ENCODE results near the gene SSMEM1.
A peak's percentile ranks its signal among the peaks of the same experiment; 100 is the strongest.

Gene SSMEM1

DNA sequence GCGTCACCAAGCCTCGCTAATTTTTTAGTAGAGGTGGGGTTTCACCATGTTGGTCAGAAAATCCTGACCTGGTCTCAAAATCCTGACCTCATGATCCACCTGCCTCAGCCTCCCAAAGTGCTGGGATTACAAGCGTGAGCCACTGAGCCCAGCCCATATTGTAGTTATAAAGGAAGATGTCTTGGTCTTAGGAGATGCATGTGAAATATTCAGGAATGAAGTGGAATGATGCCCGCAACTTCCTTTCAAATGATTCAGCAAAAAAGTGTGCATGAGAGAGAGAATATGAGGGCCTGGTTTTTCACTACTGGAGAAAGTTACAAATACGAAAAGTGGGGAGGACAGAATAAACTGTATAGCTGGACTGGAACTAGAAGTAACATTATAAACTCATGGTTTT is 18.3 kb upstream of the SSMEM1 start:
- Histone ChIP-seq H3K4me3 (ENCODE audit: insufficient read depth in 1 of 2, low read depth in 1 of 2, low read length in 2 of 2) (no peak overlapping the region), H3K36me3 (ENCODE audit: control insufficient read depth in 1 of 2, insufficient read depth in 2 of 2, low read depth in 1 of 2, low read length in 2 of 2) (peaks cover 5 to 43% of the 10 kb centered on the region in 2 experiments), H4K8ac (ENCODE audit: low read length) (no peak overlapping the region), H3K4me1 (ENCODE audit: control insufficient read depth, insufficient read depth, low read depth, low read length) (no peaks in the 10 kb centered on the region), H3K4me2 (ENCODE audit: low read length, poor library complexity, severe bottlenecking) (no peak overlapping the region), H3K23ac (ENCODE audit: low read length in 2 of 2) (no peak overlapping the region), H3K14ac (ENCODE audit: low read length in 2 of 2) (no peak overlapping the region), H2BK12ac (ENCODE audit: low read length in 2 of 2) (no peak overlapping the region), H3K9ac (ENCODE audit: low read length) (no peak overlapping the region), H3K79me1 (replicated peaks; ENCODE audit: low read length, poor library complexity, severe bottlenecking) (peaks cover 9% of the 10 kb centered on the region), H3K18ac (ENCODE audit: low read depth in 1 of 2, low read length in 2 of 2) (no peak overlapping the region), H3K4ac (ENCODE audit: low read depth in 1 of 2, low read length in 2 of 2) (no peak overlapping the region), H2BK5ac (ENCODE audit: low read depth, low read length, poor library complexity, severe bottlenecking) (no peak overlapping the region), H3K27me3 (ENCODE audit: control insufficient read depth in 1 of 2, insufficient read depth in 1 of 2, low read length in 2 of 2) (no peaks in the 10 kb centered on the region), H2AK5ac (ENCODE audit: low read length, severe bottlenecking) (no peak overlapping the region), H4K91ac (ENCODE audit: low read length) (no peak overlapping the region), H2BK120ac (ENCODE audit: low read depth, low read length) (peak overlapping the region; percentile 19), H3K27ac (ENCODE audit: low read length, poor library complexity, severe bottlenecking) (no peak overlapping the region), H2BK15ac (ENCODE audit: low read depth, poor library complexity, severe bottlenecking) (no peak overlapping the region), H3K9me3 (ENCODE audit: control insufficient read depth, low read length) (no peaks in the 10 kb centered on the region), H2AFZ (ENCODE audit: low read depth, low read length) (no peak overlapping the region)
- WGBS, result 74% methylated on average over 2 of the region's 5 CpGs
- peak; percentile 34 for DNase-seq

DNA sequence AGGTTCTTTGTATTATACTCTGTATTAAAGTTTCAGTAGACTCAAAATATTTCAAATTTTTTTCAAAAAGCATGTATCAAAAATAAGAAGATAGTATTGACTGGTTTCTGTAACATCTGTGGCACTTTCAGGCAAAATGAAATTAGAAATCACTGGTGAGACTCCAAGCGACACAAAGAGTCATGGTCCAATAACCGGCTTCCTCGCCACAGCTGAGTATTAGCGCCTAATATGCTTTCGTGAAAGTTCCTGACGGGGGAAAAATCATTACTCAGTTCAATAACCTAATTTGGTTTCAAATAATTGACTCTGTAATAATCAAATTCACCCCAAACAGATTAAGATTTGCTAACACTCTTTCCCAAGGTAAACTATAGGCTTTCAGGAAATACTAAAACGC is 15.9 kb upstream of the SSMEM1 start:
- Histone ChIP-seq H2BK120ac (ENCODE audit: low read depth, low read length) (no peak overlapping the region), H3K36me3 (ENCODE audit: control insufficient read depth in 1 of 2, insufficient read depth in 2 of 2, low read depth in 1 of 2, low read length in 2 of 2) (peaks cover 3 to 41% of the 10 kb centered on the region in 2 experiments), H3K9ac (ENCODE audit: low read length) (no peak overlapping the region), H3K27me3 (ENCODE audit: control insufficient read depth in 1 of 2, insufficient read depth in 1 of 2, low read length in 2 of 2) (no peaks in the 10 kb centered on the region), H3K14ac (ENCODE audit: low read length in 2 of 2) (no peak overlapping the region), H2AK5ac (ENCODE audit: low read length, severe bottlenecking) (no peak overlapping the region), H4K91ac (ENCODE audit: low read length) (no peak overlapping the region), H3K9me3 (ENCODE audit: control insufficient read depth, low read length) (no peaks in the 10 kb centered on the region), H4K8ac (ENCODE audit: low read length) (no peak overlapping the region), H3K4me3 (ENCODE audit: insufficient read depth in 1 of 2, low read depth in 1 of 2, low read length in 2 of 2) (no peak overlapping the region), H3K4me1 (ENCODE audit: control insufficient read depth, insufficient read depth, low read depth, low read length) (no peaks in the 10 kb centered on the region), H2BK12ac (ENCODE audit: low read length in 2 of 2) (no peak overlapping the region), H3K23ac (ENCODE audit: low read length in 2 of 2) (no peak overlapping the region), H3K4me2 (ENCODE audit: low read length, poor library complexity, severe bottlenecking) (no peak overlapping the region), H3K27ac (ENCODE audit: low read length, poor library complexity, severe bottlenecking) (no peak overlapping the region), H2AFZ (ENCODE audit: low read depth, low read length) (no peak overlapping the region), H3K79me1 (replicated peaks; ENCODE audit: low read length, poor library complexity, severe bottlenecking) (peaks cover 4% of the 10 kb centered on the region), H3K4ac (ENCODE audit: low read depth in 1 of 2, low read length in 2 of 2) (no peak overlapping the region), H2BK5ac (ENCODE audit: low read depth, low read length, poor library complexity, severe bottlenecking) (no peak overlapping the region), H2BK15ac (ENCODE audit: low read depth, poor library complexity, severe bottlenecking) (no peak overlapping the region), H3K18ac (ENCODE audit: low read depth in 1 of 2, low read length in 2 of 2) (no peak overlapping the region)
- DNase-seq, result no peak
- WGBS, result 99% methylated on average over 7 of the region's 7 CpGs

DNA sequence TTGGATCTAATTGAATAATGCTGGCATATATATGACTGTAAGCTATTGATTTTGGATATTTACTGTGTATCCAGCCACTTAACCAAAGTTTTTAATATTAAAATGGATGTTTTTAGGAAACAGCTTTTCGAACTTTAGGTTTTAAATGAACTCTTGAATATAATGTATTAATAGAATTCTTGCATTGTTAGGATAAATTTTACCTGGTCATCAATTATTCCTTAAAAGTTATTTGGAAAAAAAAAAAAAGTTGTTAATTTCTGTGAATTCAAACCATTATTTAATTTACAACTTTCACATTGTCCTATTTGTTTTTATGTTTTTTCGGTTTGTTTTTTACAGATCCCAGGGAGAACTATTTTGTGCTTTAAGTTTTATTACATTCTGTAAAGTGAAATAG is 12.3 kb upstream of the SSMEM1 start:
- DNase-seq, result no peak
- Histone ChIP-seq H3K36me3 (ENCODE audit: control insufficient read depth in 1 of 2, insufficient read depth in 2 of 2, low read depth in 1 of 2, low read length in 2 of 2) (peaks cover 3 to 65% of the 10 kb centered on the region in 2 experiments), H3K4me3 (ENCODE audit: insufficient read depth in 1 of 2, low read depth in 1 of 2, low read length in 2 of 2) (no peak overlapping the region), H3K27ac (ENCODE audit: low read length, poor library complexity, severe bottlenecking) (no peak overlapping the region), H2AFZ (ENCODE audit: low read depth, low read length) (no peak overlapping the region), H3K4me1 (ENCODE audit: control insufficient read depth, insufficient read depth, low read depth, low read length) (no peaks in the 10 kb centered on the region), H4K91ac (ENCODE audit: low read length) (no peak overlapping the region), H2BK5ac (ENCODE audit: low read depth, low read length, poor library complexity, severe bottlenecking) (no peak overlapping the region), H3K9ac (ENCODE audit: low read length) (no peak overlapping the region), H3K23ac (ENCODE audit: low read length in 2 of 2) (no peak overlapping the region), H2AK5ac (ENCODE audit: low read length, severe bottlenecking) (no peak overlapping the region), H2BK12ac (ENCODE audit: low read length in 2 of 2) (no peak overlapping the region), H2BK15ac (ENCODE audit: low read depth, poor library complexity, severe bottlenecking) (no peak overlapping the region), H3K18ac (ENCODE audit: low read depth in 1 of 2, low read length in 2 of 2) (no peak overlapping the region), H3K4me2 (ENCODE audit: low read length, poor library complexity, severe bottlenecking) (no peak overlapping the region), H3K79me1 (replicated peaks; ENCODE audit: low read length, poor library complexity, severe bottlenecking) (peaks cover 3% of the 10 kb centered on the region), H3K9me3 (ENCODE audit: control insufficient read depth, low read length) (no peaks in the 10 kb centered on the region), H3K4ac (ENCODE audit: low read depth in 1 of 2, low read length in 2 of 2) (no peak overlapping the region), H2BK120ac (ENCODE audit: low read depth, low read length) (no peak overlapping the region), H4K8ac (ENCODE audit: low read length) (no peak overlapping the region), H3K14ac (ENCODE audit: low read length in 2 of 2) (no peak overlapping the region), H3K27me3 (ENCODE audit: control insufficient read depth in 1 of 2, insufficient read depth in 1 of 2, low read length in 2 of 2) (no peaks in the 10 kb centered on the region)
- WGBS, result no CpG with 5 or more reads among the region's 2 CpGs

DNA sequence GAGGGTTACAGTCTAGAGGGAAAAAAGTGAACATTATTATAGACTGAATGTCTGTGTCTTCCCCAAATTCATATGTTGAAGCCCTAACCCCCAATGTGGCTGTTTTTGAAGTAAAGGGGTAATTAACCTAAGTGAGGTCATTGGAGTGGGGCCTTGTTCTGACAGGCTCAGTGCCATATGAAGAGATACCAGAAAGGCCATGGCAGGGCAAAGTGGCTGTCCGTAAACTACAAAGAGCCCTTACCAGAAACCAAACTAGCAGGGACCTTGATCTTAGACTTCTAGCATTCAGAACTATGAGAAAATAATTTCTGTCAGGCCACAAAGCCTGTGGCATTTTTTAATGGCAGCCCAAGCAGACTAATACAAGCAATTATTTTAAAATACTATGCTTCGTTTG is 11.2 kb upstream of the SSMEM1 start:
- Histone ChIP-seq H3K27me3 (ENCODE audit: control insufficient read depth in 1 of 2, insufficient read depth in 1 of 2, low read length in 2 of 2) (no peaks in the 10 kb centered on the region), H3K4ac (ENCODE audit: low read depth in 1 of 2, low read length in 2 of 2) (no peak overlapping the region), H2BK15ac (ENCODE audit: low read depth, poor library complexity, severe bottlenecking) (no peak overlapping the region), H3K79me1 (replicated peaks; ENCODE audit: low read length, poor library complexity, severe bottlenecking) (peaks cover 3% of the 10 kb centered on the region), H3K36me3 (ENCODE audit: control insufficient read depth in 1 of 2, insufficient read depth in 2 of 2, low read depth in 1 of 2, low read length in 2 of 2) (peaks cover 3 to 65% of the 10 kb centered on the region in 2 experiments), H3K4me1 (ENCODE audit: control insufficient read depth, insufficient read depth, low read depth, low read length) (no peaks in the 10 kb centered on the region), H2AFZ (ENCODE audit: low read depth, low read length) (no peak overlapping the region), H2BK120ac (ENCODE audit: low read depth, low read length) (no peak overlapping the region), H3K9me3 (ENCODE audit: control insufficient read depth, low read length) (no peaks in the 10 kb centered on the region), H3K4me3 (ENCODE audit: insufficient read depth in 1 of 2, low read depth in 1 of 2, low read length in 2 of 2) (no peak overlapping the region), H3K4me2 (ENCODE audit: low read length, poor library complexity, severe bottlenecking) (no peak overlapping the region), H3K14ac (ENCODE audit: low read length in 2 of 2) (no peak overlapping the region), H3K23ac (ENCODE audit: low read length in 2 of 2) (no peak overlapping the region), H2BK5ac (ENCODE audit: low read depth, low read length, poor library complexity, severe bottlenecking) (no peak overlapping the region), H4K91ac (ENCODE audit: low read length) (no peak overlapping the region), H4K8ac (ENCODE audit: low read length) (no peak overlapping the region), H3K18ac (ENCODE audit: low read depth in 1 of 2, low read length in 2 of 2) (no peak overlapping the region), H2BK12ac (ENCODE audit: low read length in 2 of 2) (no peak overlapping the region), H3K27ac (ENCODE audit: low read length, poor library complexity, severe bottlenecking) (no peak overlapping the region), H2AK5ac (ENCODE audit: low read length, severe bottlenecking) (no peak overlapping the region), H3K9ac (ENCODE audit: low read length) (no peak overlapping the region)
- WGBS, result 75% methylated on average over 2 of the region's 2 CpGs
- no peak for DNase-seq
